HG02970 (cell line): ENCODE measurements around the gene PLA2G4C.

Source experiments
- ATAC-seq: cut with Tn5 transposase; IDR thresholded peaks from one replicate; pipeline ENCODE4 v1.9.1; 2021; ENCODE audit warnings: mild to moderate bottlenecking, moderate library complexity, moderate number of reproducible peaks; ENCODE audit not compliant: unreplicated experiment, low FRiP score

PLA2G4C gene, protein sequence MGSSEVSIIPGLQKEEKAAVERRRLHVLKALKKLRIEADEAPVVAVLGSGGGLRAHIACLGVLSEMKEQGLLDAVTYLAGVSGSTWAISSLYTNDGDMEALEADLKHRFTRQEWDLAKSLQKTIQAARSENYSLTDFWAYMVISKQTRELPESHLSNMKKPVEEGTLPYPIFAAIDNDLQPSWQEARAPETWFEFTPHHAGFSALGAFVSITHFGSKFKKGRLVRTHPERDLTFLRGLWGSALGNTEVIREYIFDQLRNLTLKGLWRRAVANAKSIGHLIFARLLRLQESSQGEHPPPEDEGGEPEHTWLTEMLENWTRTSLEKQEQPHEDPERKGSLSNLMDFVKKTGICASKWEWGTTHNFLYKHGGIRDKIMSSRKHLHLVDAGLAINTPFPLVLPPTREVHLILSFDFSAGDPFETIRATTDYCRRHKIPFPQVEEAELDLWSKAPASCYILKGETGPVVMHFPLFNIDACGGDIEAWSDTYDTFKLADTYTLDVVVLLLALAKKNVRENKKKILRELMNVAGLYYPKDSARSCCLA

DNA sequence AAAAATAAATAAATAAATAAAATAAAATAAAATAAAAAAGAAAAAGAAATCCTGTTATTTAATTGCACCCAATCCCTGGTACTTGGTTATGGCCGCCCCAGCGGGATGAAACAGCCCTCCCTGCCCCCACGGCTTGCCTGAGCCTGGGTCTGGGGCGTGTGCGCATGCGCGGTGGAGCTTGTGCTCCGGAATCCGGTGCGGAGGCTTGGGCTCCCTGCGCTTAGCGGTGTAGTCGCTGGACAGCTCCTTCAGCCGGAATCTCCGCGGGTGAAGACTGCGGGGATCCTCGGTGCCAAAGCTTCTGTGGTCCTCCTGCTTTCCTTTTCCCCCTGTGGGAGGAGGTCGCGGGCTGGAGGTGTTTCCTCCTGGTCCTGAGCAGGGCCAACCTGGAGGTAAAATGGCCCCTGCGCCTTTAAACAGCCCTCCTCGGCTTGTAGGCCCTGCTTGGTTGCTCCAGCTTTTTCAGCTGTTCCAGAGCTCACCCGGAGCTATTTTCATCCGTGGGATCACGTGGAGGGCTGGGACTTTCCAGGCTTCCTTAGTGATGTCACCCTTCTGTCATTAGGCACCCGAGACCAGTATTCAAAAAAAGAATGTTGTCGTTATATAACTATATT, at the start of gene PLA2G4C:
PLA2G4C (minus strand) TSS at position 468 of the 617 bp plus-strand sequence. CDS start 4,288 bp downstream, outside the sequence.
- ATAC-seq: no peak

DNA sequence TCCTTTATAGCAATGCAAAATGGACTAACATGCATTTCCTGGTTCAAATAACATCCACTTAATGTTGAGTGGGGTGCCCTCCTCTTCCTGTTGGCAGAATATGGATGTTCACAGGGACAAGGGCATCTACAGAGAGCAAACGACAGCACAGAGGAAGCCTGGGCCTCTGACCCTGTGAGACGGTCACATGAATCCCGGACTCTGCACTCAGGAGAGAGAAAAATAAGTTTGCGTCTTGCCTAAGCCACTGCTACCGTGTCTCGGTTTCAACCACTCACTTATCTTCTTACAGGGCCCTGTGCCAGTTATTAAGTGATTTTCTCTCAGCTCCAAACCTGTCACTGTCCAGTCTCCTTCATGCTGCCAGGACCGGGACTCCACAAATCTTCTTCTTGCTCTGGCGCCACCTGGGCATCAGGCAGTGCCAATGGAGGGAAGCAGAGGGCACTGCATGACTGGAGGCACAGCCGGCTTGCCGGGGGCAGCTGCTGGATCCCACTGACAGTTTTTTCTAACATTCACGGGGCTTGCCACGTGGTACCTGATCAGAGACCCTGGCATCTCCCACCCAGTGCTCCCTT, 47.7 kb upstream of the PLA2G4C start:
- ATAC-seq: no peak

DNA sequence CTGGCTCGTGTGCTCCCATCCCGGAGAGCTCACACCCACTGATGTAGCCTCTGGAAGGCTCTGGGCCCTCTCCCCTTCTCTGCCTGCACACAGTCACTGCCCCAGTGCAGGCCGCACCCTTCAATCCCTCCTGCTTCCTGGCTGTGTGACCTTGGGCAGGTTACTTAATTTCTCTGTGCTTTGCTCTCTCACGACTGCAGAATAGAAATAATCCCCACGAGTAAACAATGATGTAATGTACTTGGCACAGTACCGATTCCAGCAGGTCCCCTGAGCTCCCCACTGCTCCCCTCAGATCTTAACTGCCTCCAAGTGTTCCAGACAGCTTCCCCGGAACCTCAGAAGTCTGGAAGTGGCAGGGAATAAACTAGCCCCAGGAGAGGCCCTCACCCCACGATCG, 43.4 kb upstream of the PLA2G4C start:
- ATAC-seq: no peak

DNA sequence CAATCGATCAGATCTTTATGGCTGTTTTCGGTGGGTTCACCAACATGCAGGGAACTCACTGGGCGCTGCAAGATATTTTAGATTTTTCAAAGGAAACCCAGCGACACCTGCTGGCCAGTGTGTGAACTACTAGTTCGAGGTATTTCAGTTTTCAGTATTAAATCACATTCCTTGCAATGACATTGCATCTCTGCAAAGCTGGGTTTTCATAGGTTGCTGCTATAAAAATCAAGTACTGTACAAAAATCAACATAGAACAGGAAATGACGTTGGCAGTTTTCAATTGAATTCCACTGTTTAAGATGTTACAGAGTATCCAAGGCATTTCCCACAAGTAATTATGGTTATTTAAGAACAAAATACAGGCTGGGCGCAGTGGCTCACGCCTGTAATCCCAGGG, 41.9 kb upstream of the PLA2G4C start:
- ATAC-seq: no peak

DNA sequence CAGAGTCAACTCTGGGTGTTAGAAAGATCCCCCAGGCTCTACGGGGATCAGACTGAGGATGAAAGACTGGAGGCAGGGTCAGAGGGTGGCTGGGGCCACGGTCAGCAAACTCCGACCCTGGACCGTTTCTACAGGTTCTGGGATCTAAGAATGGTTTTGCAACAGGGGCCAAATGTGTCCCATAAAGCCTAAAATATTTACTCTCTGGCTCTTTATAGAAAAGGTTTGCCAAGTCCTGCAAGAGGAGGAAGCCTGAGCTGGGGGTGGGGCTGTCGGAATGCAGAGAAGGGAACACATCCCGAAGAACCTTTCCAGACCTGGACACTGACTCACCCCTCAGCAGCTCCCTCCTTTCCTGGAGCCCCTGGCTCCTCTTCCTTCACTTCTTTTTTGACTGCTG, 38.8 kb upstream of the PLA2G4C start:
- ATAC-seq: no peak

DNA sequence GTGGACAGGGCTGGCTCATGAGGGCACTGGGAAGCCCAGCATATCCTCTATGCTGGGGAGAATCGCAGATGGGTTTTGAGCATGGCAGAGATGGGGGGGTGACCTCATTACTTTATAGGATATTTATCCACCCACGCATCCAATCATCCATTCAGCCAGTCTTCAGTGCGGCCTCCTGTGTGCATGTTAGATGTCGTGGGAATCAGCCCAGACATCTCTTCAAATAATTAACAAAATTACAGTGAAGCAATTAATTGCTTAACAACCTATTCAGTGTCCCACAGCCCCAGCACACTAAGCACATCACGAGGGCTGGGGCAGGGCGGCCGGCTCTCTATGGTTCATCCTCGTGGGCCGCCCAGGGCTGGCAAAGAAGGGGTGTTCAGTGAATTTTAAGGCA, 38.0 kb upstream of the PLA2G4C start:
- ATAC-seq: no peak

DNA sequence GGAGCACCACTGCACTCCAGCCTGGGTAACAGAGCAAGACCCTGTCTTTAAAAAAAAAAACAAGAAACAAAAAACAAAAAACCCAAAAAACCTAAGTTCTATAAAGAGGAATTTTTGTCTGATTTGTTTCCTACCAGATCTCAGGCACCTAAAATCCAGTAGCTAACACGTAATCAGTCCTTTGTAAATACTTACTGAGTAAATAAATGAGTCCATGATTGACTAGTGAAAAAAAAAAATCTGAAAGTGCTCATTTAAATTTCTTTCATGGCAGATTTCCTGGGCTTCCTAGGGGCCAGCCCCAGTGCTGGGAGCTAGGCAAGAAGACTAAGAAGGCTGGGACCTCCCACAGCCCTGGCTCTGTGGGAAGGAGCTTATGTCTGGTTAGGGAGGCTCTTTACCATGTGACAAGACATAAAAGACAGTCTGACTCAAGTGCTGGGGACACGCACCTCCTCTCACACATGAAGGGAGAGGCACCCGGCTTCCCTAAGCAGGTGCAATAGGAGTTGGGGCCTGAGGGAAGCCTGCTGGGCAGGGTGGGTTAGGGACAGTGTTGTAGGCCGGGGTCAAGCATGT, 37.1 kb upstream of the PLA2G4C start:
- no peak for ATAC-seq

DNA sequence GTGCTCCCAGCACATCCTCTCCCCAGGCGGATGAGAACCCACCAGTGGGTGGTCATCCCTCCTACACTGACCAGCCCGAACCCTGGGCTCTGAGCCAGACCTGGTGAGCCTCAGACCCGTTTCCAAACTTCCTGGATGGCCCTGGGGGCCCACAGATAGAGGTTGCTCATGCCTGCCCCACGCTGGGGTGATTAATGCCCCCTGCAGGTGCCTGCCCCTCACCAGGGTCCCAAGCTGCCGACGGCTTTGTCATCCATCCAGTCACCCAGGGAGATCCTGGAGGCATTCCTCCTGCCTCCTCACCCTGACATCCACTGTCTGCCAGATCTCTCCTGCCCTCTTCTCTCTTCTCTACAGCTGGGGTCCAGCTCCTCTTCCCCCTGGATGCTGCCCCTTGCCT, 28.4 kb upstream of the PLA2G4C start:
- ATAC-seq: no peak

DNA sequence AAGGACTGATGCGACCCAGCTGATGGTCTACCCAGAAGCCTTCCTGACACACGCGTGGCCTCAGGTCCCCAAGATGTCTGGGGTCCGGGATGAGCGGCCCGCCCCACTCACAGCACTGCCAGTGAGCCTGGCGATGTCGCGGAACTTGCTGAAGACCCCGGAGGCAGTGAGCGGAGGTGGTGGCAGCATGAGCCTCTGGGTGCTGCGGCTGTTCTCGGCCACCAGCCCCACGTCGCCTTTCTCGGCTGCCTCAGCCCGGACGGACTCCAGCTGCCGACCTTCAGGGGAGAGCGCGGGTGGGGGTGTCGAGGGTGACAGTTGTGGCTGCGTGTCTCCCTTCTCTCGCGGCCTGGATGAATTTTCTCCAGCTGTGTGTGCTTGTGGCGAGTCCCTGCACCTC, 26.8 kb upstream of the PLA2G4C start:
- no peak for ATAC-seq

DNA sequence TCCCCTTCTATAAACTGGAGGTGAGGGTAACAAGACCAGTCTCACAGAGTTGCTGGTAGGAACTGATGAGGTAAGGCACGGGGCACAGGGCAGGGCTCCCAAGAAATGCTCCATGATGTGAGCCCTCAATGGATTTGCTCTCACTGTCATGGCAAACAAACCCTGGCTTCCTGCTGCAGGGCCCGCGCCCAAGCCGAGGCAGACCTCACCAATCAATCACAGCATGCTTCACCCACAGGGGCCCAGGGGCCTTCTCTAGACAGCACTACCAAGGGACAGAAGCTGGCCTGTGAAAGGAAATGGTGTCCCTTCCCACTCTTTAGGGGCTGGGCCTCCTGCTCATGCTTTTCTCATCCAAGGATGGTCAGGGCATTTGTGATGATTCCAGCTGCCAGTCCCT, 25.9 kb upstream of the PLA2G4C start:
- ATAC-seq: no peak

DNA sequence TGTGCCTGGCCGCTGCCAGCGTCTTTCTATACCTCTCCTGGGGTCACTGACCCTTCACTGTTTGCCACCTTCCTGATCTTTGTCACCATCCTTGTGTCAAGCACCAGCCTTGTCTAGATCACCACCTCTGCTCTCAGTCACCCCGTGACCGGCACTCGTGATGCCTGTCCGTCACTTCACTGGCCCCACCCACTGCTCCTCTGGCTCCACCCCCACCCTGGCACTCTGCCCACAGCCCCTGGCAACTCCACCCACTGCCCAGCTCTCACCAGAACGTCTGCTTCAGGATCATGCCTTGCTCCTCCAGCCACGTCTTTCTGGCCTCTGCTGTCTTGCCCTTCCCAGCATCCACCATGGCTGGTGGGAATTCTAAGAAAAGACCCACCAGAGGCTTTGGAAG, 24.8 kb upstream of the PLA2G4C start:
- ATAC-seq: no peak

DNA sequence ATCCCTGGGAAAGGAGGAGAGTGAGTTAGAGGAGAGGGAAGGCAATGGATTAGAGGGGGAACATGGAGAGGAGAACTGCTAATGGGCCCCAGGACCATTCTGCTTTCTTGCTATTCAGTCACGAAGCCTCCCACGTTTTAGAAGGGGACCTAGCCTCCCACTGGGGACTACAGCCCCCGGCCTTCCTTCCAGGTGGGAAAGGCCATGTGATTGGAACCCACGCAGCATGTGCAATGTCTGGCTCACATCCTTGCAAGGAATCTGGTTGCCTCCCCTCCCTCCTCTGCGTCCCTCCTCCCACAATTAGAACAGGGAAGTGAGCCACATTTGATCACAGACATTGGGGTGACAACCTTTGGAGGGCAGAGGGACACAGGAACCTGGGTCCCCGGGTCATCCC, 22.5 kb upstream of the PLA2G4C start:
- ATAC-seq: no peak

DNA sequence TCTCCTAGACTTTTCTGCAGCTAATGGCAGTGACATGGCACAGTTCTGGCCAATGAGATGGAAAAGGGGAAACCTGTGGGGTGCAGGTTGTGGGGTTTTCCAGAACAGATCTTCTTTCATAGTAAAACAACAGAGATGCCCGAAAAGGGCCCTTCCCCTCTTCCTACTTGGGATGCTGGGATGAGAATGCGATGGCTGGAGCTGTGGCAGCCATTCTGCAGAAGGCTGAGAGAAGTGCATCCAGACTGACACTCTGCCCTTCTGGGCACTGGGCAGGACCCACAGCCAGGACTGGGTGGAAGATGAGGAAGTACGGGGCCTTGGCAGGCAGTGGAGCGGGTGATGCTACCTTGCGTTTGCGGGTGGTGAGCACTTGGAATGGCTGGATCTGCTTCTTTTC, 16.9 kb upstream of the PLA2G4C start:
- no peak for ATAC-seq

DNA sequence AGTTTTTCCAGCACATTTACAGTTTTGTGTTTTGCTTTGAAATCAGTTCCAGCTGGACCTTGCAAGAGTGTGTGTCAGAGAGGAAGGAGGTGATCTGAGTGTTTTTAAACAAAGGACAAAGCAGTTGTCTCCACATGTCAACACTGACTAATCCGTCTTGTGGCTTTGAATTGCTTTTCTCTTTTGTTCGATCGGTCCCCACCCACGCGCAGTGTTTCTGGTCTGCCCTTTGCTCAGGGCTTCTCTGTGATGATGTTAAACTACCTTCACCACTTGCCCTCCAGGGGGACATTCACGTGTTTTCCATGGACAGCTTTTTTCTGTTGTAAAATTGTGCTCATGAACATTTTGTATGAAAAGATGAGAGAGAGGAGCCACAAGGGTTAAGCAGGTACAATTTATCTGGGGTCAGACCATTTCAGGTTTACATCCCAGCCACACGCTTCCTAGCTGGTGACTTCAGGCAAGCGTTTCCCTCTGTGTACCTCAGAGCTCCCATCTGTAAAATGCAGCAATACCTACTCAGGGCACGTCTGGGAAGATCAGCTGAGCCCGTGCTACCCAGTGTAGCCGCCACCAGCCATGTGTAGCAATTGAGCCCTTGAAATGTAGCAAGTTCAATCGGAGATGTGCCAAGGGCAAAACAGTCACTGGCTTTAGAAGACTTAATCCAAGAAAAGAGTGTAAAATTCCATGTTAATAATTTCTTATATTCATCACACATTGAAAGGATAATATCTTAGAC, 13.5 kb upstream of the PLA2G4C start:
- ATAC-seq: no peak

DNA sequence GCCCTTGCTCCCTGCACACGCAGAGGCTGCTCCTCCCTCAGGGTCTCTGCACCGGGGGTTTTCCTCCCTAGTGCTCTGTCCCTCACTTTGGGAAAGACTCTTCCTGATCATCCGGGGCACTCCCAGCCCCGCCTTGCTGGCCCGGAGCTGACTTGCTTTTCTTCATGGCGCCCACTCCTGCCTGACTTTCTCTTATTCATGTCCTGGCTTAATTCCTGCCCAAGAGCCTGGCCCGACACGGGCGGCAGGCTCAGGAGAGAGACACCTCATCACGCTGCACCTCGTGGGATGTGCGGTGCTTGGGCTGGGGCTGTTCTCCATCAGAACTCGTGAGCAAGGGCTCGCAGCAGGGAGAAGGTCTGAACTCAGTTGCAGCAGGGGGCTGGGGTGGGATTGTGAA, 11.8 kb upstream of the PLA2G4C start:
- ATAC-seq: no peak

DNA sequence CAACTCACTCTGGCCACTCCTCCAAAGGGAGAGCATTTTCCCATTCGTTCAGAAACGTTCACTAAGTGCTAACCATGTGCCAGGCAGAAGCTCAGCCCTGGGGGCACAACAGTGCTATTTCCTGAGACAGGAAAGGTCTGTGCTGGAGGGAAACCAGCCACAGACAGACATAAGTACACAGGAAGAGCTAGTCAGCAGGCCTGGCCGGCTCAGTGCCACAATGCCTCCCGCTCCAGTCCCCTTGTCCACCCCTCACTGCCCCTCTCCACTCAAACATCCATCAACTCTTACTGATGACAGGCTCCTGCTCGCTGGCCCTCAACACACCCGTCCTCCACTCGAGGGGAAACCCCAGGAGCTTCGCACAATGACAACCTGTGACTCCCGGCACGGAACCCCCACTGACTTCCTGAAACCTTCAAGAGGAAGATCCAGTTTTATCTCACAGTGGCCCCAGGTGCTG, 11.3 kb upstream of the PLA2G4C start:
- ATAC-seq: no peak

DNA sequence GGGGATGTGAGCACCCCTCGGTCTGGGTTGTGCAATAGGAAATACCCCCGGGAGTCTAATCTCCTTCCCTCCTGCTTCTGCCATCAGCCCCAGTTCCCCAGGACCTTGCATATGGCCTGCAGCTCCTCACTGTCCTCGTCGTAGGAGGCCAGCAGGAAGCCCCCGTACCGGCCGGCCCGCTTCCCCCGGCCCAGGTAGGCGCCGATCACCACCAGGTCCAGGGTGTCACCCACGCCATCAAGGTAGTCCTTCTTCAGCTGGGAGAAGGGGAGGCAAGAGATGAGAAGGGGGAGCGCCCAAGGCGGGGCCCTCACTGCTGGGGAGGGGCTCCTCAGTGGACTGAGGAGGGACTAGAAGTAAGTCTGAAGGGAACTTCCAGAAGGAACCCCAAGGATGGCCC, 10.4 kb upstream of the PLA2G4C start:
- ATAC-seq: no peak

DNA sequence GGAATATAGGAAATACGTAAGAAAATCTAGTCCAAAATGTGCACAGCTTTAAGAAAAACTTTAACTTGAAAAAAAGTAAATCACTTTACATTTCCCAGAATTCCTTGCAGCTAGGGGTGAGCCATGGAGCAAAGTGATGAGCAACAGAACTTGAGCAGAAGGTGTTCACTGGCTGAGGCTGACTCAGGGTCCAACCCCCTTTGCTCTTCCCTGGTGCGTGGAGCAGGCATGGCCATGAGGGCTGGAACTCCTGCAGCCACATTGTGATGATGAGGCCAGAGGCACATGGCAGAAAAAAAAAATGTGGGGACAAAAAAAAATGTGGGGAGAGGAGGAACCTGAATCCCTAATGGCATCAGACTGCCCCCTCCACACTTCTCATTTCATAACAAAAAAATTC, 9.9 kb upstream of the PLA2G4C start:
- no peak for ATAC-seq

DNA sequence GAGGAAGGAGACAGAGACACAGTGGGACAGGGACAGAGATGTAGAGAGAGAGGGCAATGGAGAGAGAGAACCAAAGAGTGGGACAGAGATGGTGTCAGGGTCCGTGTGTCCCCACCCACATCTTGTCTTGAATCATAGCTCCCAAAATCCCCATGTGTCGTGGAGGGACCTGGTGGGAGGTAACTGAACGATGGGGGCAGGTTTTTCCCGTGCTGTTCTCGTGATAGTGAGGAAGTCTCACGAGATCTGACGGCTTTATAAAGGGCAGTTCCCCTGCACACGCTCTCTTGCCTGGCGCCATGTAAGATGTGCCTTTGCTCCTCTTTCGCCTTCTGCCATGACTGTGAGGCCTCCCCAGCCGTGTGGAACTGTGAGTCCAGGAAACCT, 7.5 kb upstream of the PLA2G4C start:
- no peak for ATAC-seq

DNA sequence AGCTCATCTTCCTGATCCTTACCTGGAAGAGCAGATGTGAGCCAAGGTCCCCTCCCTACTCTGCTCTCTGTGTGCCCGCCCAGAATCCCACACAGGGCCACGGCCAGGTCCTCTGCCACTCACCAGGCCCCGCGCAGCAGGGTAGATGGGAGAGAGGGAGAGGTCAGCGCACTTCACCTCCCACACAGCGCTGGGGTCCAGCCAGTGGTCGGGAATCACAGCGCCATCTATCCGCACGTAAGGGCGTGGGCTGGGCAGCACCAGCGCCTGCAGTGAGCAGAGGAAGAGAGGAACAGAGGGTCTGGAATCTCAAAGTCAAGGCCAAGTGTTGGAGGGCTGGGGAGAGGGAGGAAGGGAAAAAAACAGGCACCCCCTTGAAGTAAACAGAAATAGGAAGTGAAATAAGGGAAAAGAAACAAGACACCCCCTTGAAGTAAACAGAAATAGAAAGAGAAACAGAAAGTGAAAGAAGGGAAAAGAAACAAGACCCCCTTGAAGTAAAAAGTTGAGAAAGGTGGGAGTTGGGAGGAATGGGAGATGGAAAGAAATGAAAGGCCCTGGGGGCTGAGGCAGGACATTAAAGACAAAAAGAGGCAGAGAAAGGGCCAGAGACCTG, 7.0 kb upstream of the PLA2G4C start:
- no peak for ATAC-seq
